ENCODE data around the gene CPA2. TPM values are rescaled to one million over a fixed set of nuclear protein-coding genes. Genes with fewer than 3 reads are reported as not detected.

Gene CPA2
- total RNA-seq = not detected in 2 replicates

GRCh38 chr7:130266258-130266960 lies at the start of gene CPA2:
CPA2 (plus strand) TSS chr7:130266863; CDS start chr7:130266882, 19 bp downstream.
- Histone ChIP-seq H3K36me3 (ENCODE audit: insufficient read depth, low read length) (no peaks in the 10 kb centered on the region), H3K4me1 (ENCODE audit: insufficient read depth, low read length) (no peaks in the 10 kb centered on the region), H3K4me3 (ENCODE audit: insufficient read depth, low read length) (no peak within 1 kb of the TSS), H3K27me3 (ENCODE audit: insufficient read depth, low read length) (peaks cover 3% of the 10 kb centered on the region), H3K79me2 (ENCODE audit: insufficient read depth, low read length) (no peaks in the 10 kb centered on the region), H3K9me3 (ENCODE audit: low read depth, low read length) (no peaks in the 10 kb centered on the region), H3K4me2 (ENCODE audit: insufficient read depth, low read length) (no peak within 1 kb of the TSS), H3K27ac (ENCODE audit: low read depth, low read length) (no peak within 1 kb of the TSS), H2AFZ (ENCODE audit: low read length) (no peak within 1 kb of the TSS), H4K20me1 (ENCODE audit: insufficient read depth, low read length) (no peaks in the 10 kb centered on the region)
- no peak for DNase-seq (ENCODE audit: insufficient read length, low spot score, missing footprints)
- no peak for TF ChIP-seq CTCF (IDR thresholded peaks at IDR 0.05; ENCODE audit: extremely low read depth, low read depth, low read length)

DNA sequence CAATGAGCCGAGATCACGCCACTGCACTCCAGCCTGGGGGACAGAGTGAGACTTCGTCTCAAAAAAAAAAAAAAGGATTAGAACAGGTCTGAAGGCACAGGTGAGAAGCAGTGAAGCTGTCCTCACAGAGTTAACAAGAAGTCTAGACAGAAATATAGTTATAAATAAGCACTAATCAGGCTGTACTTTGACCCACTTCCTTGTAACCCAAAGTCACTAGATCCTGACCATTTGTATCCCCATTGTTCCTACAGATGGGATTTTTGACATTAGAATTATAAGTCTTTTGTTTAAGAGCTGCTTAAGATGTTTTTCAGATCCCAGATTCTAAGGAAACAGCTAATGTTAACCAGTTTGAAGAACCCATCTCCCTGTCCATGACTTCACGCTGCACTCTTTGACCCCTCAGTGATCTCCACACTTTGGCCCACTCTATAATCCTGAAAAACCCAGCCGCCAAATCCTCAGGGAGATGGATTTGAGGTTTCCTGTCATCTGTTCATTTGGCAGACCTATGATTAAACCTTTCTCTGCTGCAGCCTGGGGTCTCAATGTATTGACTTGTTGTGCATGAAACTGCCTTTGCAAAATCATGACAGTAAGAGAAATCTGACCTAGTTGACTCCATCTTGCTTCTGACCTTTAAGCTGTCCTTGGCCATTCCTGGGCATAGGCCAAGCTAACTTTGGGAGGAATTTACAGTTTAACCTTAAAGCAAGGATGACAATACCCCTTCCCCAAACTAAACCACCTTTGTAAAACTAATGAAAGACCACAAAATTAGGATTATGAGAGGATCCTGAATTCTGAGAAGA lies 47.6 kb upstream of the CPA2 start:
- no peak overlapping the region for H3K4me3 ChIP-seq (ENCODE audit: insufficient read depth, low read length)

GRCh38 chr7:130219871-130220270 lies 46.8 kb upstream of the CPA2 start:
- no peak overlapping the region for H3K27ac ChIP-seq (ENCODE audit: low read depth, low read length)
- no peaks in the 10 kb centered on the region for H3K4me1 ChIP-seq (ENCODE audit: insufficient read depth, low read length)
- no peaks in the 10 kb centered on the region for H3K36me3 ChIP-seq (ENCODE audit: insufficient read depth, low read length)
- H3K4me3 ChIP-seq (ENCODE audit: insufficient read depth, low read length) = no peak overlapping the region
- DNase-seq (ENCODE audit: insufficient read length, low spot score, missing footprints) = no peak
- no peaks in the 10 kb centered on the region for H3K27me3 ChIP-seq (ENCODE audit: insufficient read depth, low read length)
- H4K20me1 ChIP-seq (ENCODE audit: insufficient read depth, low read length) = no peaks in the 10 kb centered on the region
- H3K9me3 ChIP-seq (ENCODE audit: low read depth, low read length) = no peaks in the 10 kb centered on the region
- TF ChIP-seq CTCF (IDR thresholded peaks at IDR 0.05; ENCODE audit: extremely low read depth, low read depth, low read length) = no peak
- no peak overlapping the region for H3K4me2 ChIP-seq (ENCODE audit: insufficient read depth, low read length)
- no peaks in the 10 kb centered on the region for H3K79me2 ChIP-seq (ENCODE audit: insufficient read depth, low read length)
- H2AFZ ChIP-seq (ENCODE audit: low read length) = no peak overlapping the region

More for the DNA sequence above, 47.6 kb upstream of the CPA2 start:
- Histone ChIP-seq H3K36me3 (ENCODE audit: insufficient read depth, low read length) (no peaks in the 10 kb centered on the region), H4K20me1 (ENCODE audit: insufficient read depth, low read length) (no peaks in the 10 kb centered on the region), H3K4me1 (ENCODE audit: insufficient read depth, low read length) (no peaks in the 10 kb centered on the region), H3K27ac (ENCODE audit: low read depth, low read length) (no peak overlapping the region), H3K9me3 (ENCODE audit: low read depth, low read length) (no peaks in the 10 kb centered on the region), H3K4me2 (ENCODE audit: insufficient read depth, low read length) (no peak overlapping the region), H3K27me3 (ENCODE audit: insufficient read depth, low read length) (no peaks in the 10 kb centered on the region), H2AFZ (ENCODE audit: low read length) (no peak overlapping the region), H3K79me2 (ENCODE audit: insufficient read depth, low read length) (no peaks in the 10 kb centered on the region)
- no peak for DNase-seq (ENCODE audit: insufficient read length, low spot score, missing footprints)
- TF ChIP-seq CTCF (IDR thresholded peaks at IDR 0.05; ENCODE audit: extremely low read depth, low read depth, low read length) = no peak

GRCh38 chr7:130221746-130222145 lies 44.9 kb upstream of the CPA2 start:
- H3K4me1 ChIP-seq (ENCODE audit: insufficient read depth, low read length) = no peaks in the 10 kb centered on the region
- H2AFZ ChIP-seq (ENCODE audit: low read length) = no peak overlapping the region
- no peaks in the 10 kb centered on the region for H3K27me3 ChIP-seq (ENCODE audit: insufficient read depth, low read length)
- H3K79me2 ChIP-seq (ENCODE audit: insufficient read depth, low read length) = no peaks in the 10 kb centered on the region
- no peak for TF ChIP-seq CTCF (IDR thresholded peaks at IDR 0.05; ENCODE audit: extremely low read depth, low read depth, low read length)
- H3K9me3 ChIP-seq (ENCODE audit: low read depth, low read length) = no peaks in the 10 kb centered on the region
- no peaks in the 10 kb centered on the region for H4K20me1 ChIP-seq (ENCODE audit: insufficient read depth, low read length)
- no peak overlapping the region for H3K4me3 ChIP-seq (ENCODE audit: insufficient read depth, low read length)
- H3K4me2 ChIP-seq (ENCODE audit: insufficient read depth, low read length) = no peak overlapping the region
- DNase-seq (ENCODE audit: insufficient read length, low spot score, missing footprints) = no peak
- no peak overlapping the region for H3K27ac ChIP-seq (ENCODE audit: low read depth, low read length)
- H3K36me3 ChIP-seq (ENCODE audit: insufficient read depth, low read length) = no peaks in the 10 kb centered on the region
